Esophagus muscularis mucosa (tissue), 4 donors: ENCODE measurements around the gene SMIM29. TPM values are rescaled to one million over a fixed set of nuclear protein-coding genes. Genes with fewer than 3 reads are reported as not detected.

Experiments
- DNase-seq: peaks from one replicate; pipeline ENCODE4 v3.0.0-alpha.2; 2017; ENCODE audit errors: extremely low spot score
- H3K27ac ChIP-seq, 4 donors: fragments of 200-600 bp; sonication (generic); replicated peaks in 1 of 4; 1 replicate in 3 of 4; 2 replicates in 1 of 4; pipeline ENCODE4 v1.5.1; 2016 to 2019; ENCODE audit warnings: mild to moderate bottlenecking in 1 of 4
- H3K27me3 ChIP-seq, 4 donors: fragments of 200-600 bp; sonication (generic); one replicate each; pipeline versions ENCODE4 v1.5.1 to v1.6.0; 2016 to 2019
- H3K36me3 ChIP-seq, 4 donors: fragments of 200-600 bp; sonication (generic); one replicate each; pipeline ENCODE4 v1.5.1; 2016 to 2019
- H3K4me1 ChIP-seq, 4 donors: fragments of 200-600 bp; sonication (generic); one replicate each; pipeline ENCODE4 v1.5.1; 2016 to 2019
- H3K4me3 ChIP-seq, 4 donors: fragments of 200-600 bp; sonication (generic); 1 replicate in 2 of 4; 2 replicates in 2 of 4; pipeline ENCODE4 v1.5.1; 2016 to 2019; ENCODE audit warnings: mild to moderate bottlenecking in 4 of 4, moderate library complexity in 1 of 4
- H3K9me3 ChIP-seq, 4 donors: fragments of 200-600 bp; sonication (generic); 1 replicate in 3 of 4; 2 replicates in 1 of 4; pipeline ENCODE4 v1.5.1; 2016 to 2019
- CTCF ChIP-seq, 3 experiments: fragments of 200-600 bp in 2 of 3; fragments of 450-650 bp in 1 of 3; sonication (generic) in 2 of 3; IDR thresholded peaks; one replicate each; pipeline ENCODE4 v1.5.1; 2017 to 2019; ENCODE audit warnings: antibody characterized with exemption in 3 of 3, mild to moderate bottlenecking in 2 of 3, moderate library complexity in 1 of 3
- EP300 ChIP-seq: sonication (generic); formaldehyde crosslinking; IDR thresholded peaks from one replicate; pipeline ENCODE4 v1.6.1; 2017; ENCODE audit warnings: antibody characterized with exemption
- POLR2A ChIP-seq: fragments of 450-650 bp; IDR thresholded peaks from one replicate; pipeline ENCODE4 v1.6.1; 2017; ENCODE audit warnings: antibody characterized with exemption, moderate library complexity, mild to moderate bottlenecking, low read depth
- POLR2AphosphoS5 ChIP-seq, 2 donors: sonication (generic); formaldehyde crosslinking; IDR thresholded peaks; one replicate each; pipeline ENCODE4 v1.6.1; 2017; ENCODE audit warnings: antibody characterized with exemption in 2 of 2
- WGBS: methylation state at CpG from one replicate; pipeline ENCODE4 v1.1.5; 2018; 5-methylcytosine and 5-hydroxymethylcytosine counted together
- intact Hi-C: fragments of 100-400 bp; cut with DNase I; formaldehyde crosslinking; loops from one replicate; pipeline ENCODE4 v1.15.1; 2023
- total RNA-seq, 4 donors: library from RNA; depleted of rRNA; stranded (reverse); fragments of >200 nt; gene quantifications; one replicate each; pipeline versions ENCODE4 v1.1.0 to v1.2.1, GENCODE V29; 2016

SMIM29 gene
- total RNA-seq, 4 donors from 2014 or later = 21.2 to 26.3 (median 23.4) TPM

- WGBS = 97% methylated on average over 8 of the region's 8 CpGs
- no peak overlapping the region for H3K27ac ChIP-seq
- no peaks in the 10 kb centered on the region for H3K27me3 ChIP-seq
- no peak for DNase-seq
- no peak overlapping the region for H3K4me3 ChIP-seq
- no peaks in the 10 kb centered on the region for H3K9me3 ChIP-seq
- H3K4me1 ChIP-seq = peaks cover 0 to under 1% (median 0%) of the 10 kb centered on the region in 4 donors
- TF ChIP-seq POLR2AphosphoS5 (IDR thresholded peaks at IDR 0.05) = no peak
- no peak for TF ChIP-seq CTCF (IDR thresholded peaks at IDR 0.05)
- TF ChIP-seq EP300 = no peak
- TF ChIP-seq POLR2A = no peak
- H3K36me3 ChIP-seq = no peaks in the 10 kb centered on the region
- intact Hi-C loops = no loop called here
Observed at GRCh38 chr6:34229877-34230276, 18.9 kb downstream of the SMIM29 start.

GRCh38 chr6:34227761-34228421, 20.9 kb downstream of the SMIM29 start:
- H3K9me3 ChIP-seq = no peaks in the 10 kb centered on the region
- no peak overlapping the region for H3K4me3 ChIP-seq
- intact Hi-C loops = no loop called here
- H3K27me3 ChIP-seq = no peaks in the 10 kb centered on the region
- no peak for DNase-seq
- no peak for TF ChIP-seq EP300
- no peak for TF ChIP-seq CTCF (IDR thresholded peaks at IDR 0.05)
- TF ChIP-seq POLR2AphosphoS5 (IDR thresholded peaks at IDR 0.05) = no peak
- TF ChIP-seq POLR2A = no peak
- 94% methylated on average over 10 of the region's 16 CpGs for WGBS
- H3K36me3 ChIP-seq = no peaks in the 10 kb centered on the region
- H3K27ac ChIP-seq = no peak overlapping the region
- H3K4me1 ChIP-seq = peaks cover 9 to 18% (median 15%) of the 10 kb centered on the region in 4 donors

GRCh38 chr6:34226731-34227586, 21.8 kb downstream of the SMIM29 start:
- TF ChIP-seq CTCF (IDR thresholded peaks at IDR 0.05) (no peak), POLR2A (no peak), POLR2AphosphoS5 (IDR thresholded peaks at IDR 0.05) (no peak), EP300 (no peak)
- no peak overlapping the region for H3K4me3 ChIP-seq
- no peaks in the 10 kb centered on the region for H3K36me3 ChIP-seq
- no peaks in the 10 kb centered on the region for H3K27me3 ChIP-seq
- peaks cover 9 to 18% (median 15%) of the 10 kb centered on the region in 4 donors for H3K4me1 ChIP-seq
- intact Hi-C loops = no loop called here
- H3K27ac ChIP-seq = no peak overlapping the region
- no peaks in the 10 kb centered on the region for H3K9me3 ChIP-seq
- no peak for DNase-seq
- 87% methylated on average over 14 of the region's 15 CpGs for WGBS

- DNase-seq = no peak
- no peak for TF ChIP-seq CTCF (IDR thresholded peaks at IDR 0.05)
- TF ChIP-seq POLR2AphosphoS5 (IDR thresholded peaks at IDR 0.05) = no peak
- TF ChIP-seq EP300 = no peak
- TF ChIP-seq POLR2A = no peak
- no peaks in the 10 kb centered on the region for H3K27me3 ChIP-seq
- 82% methylated on average over 7 of the region's 7 CpGs for WGBS
- no peak overlapping the region for H3K27ac ChIP-seq
- intact Hi-C loops = no loop called here
- no peaks in the 10 kb centered on the region for H3K36me3 ChIP-seq
- peaks cover 9 to 18% (median 15%) of the 10 kb centered on the region in 4 donors for H3K4me1 ChIP-seq
- H3K9me3 ChIP-seq = no peaks in the 10 kb centered on the region
- H3K4me3 ChIP-seq = no peak overlapping the region
Observed at GRCh38 chr6:34226066-34226465, 22.7 kb downstream of the SMIM29 start.
